Daoy (cell line): ENCODE results near the gene CSRP3. TPM values are rescaled to one million over a fixed set of nuclear protein-coding genes. Genes with fewer than 3 reads are reported as not detected.

ENCODE experiments used
- DNase-seq: peaks from one replicate; pipeline ENCODE4 v3.0.0-alpha.2; 2015; ENCODE audit warnings: low read depth
- total RNA-seq: library from RNA; depleted of rRNA; stranded (reverse); fragments of >200 nt; shearing (Covaris generic); gene quantifications from 2 replicates; pipeline ENCODE4 v1.2.3, GENCODE V29; 2014

CSRP3 gene
- total RNA-seq, 1 experiment from 2014 or later = not detected

GRCh38 chr11:19225581-19225980 lies 23.8 kb upstream of the CSRP3 start:
- DNase-seq = no peak

- no peak for DNase-seq
These were observed 23.3 kb upstream of the CSRP3 start for GRCh38 chr11:19225123-19225522.

GRCh38 chr11:19220903-19221724 lies 19.3 kb upstream of the CSRP3 start:
- DNase-seq = no peak

- no peak for DNase-seq
These were observed 17.1 kb upstream of the CSRP3 start for GRCh38 chr11:19218786-19219460.

GRCh38 chr11:19218216-19218615 lies 16.4 kb upstream of the CSRP3 start:
- DNase-seq = no peak

- no peak for DNase-seq
These were observed 15.1 kb upstream of the CSRP3 start for GRCh38 chr11:19216709-19217374.

- no peak for DNase-seq
These were observed 14.2 kb upstream of the CSRP3 start for GRCh38 chr11:19216021-19216420.

GRCh38 chr11:19209617-19210370 lies 8.0 kb upstream of the CSRP3 start:
- no peak for DNase-seq

GRCh38 chr11:19208959-19209546 lies 7.3 kb upstream of the CSRP3 start:
- DNase-seq = no peak

- no peak for DNase-seq
These were observed 6.4 kb upstream of the CSRP3 start for GRCh38 chr11:19208181-19208580.

GRCh38 chr11:19204836-19205235 lies 3.1 kb upstream of the CSRP3 start:
- DNase-seq = no peak

- peak; percentile 74 for DNase-seq
These were observed 1.2 kb downstream of the CSRP3 start for GRCh38 chr11:19200410-19201201.

- DNase-seq = no peak
These were observed 2.0 kb downstream of the CSRP3 start for GRCh38 chr11:19199771-19200170.

GRCh38 chr11:19199048-19199447 lies 2.7 kb downstream of the CSRP3 start:
- DNase-seq = no peak

- no peak for DNase-seq
These were observed 5.4 kb downstream of the CSRP3 start for GRCh38 chr11:19196432-19196831.

- no peak for DNase-seq
These were observed 7.0 kb downstream of the CSRP3 start for GRCh38 chr11:19194620-19195308.

- no peak for DNase-seq
These were observed 7.9 kb downstream of the CSRP3 start for GRCh38 chr11:19193916-19194315.

GRCh38 chr11:19191530-19192169 lies 10.1 kb downstream of the CSRP3 start:
- no peak for DNase-seq

- no peak for DNase-seq
These were observed 13.9 kb downstream of the CSRP3 start for GRCh38 chr11:19187833-19188258.
